Nephron (organoid): ENCODE data around the gene TP63.

Experiments
- H3K27ac Mint-ChIP-seq, 3 experiments: 2 replicates each; pipeline ENCODE4 v1.8.0; 2020; ENCODE audit warnings: mixed read lengths in 3 of 3, mild to moderate bottlenecking in 2 of 3, moderate library complexity in 1 of 3
- H3K27me3 Mint-ChIP-seq: 2 replicates; pipeline ENCODE4 v1.8.0; 2021; ENCODE audit warnings: low read depth, mild to moderate bottlenecking, moderate library complexity, mixed read lengths
- H3K36me3 Mint-ChIP-seq: 2 replicates; pipeline ENCODE4 v1.8.0; 2020; ENCODE audit warnings: low read depth, mixed read lengths
- H3K4me1 Mint-ChIP-seq: 2 replicates; pipeline ENCODE4 v1.8.0; 2020; ENCODE audit warnings: mixed read lengths
- H3K4me3 Mint-ChIP-seq, 3 experiments: 2 replicates each; pipeline ENCODE4 v1.8.0; 2020; ENCODE audit warnings: mild to moderate bottlenecking in 3 of 3, mixed read lengths in 3 of 3, moderate library complexity in 2 of 3
- H3K9me3 Mint-ChIP-seq: 2 replicates; pipeline ENCODE4 v1.8.0; 2020; ENCODE audit warnings: mixed read lengths
- CTCF ChIP-seq, 3 experiments: fragments of 200-600 bp; sonication (generic); IDR thresholded peaks; one replicate each; pipeline ENCODE4 v1.5.0; 2021; ENCODE audit warnings: antibody characterized with exemption in 3 of 3; ENCODE audit not compliant: unreplicated experiment in 3 of 3

The TP63 gene

GRCh38 chr3:189621948-189622603 is 9.1 kb upstream of the TP63 start:
- no peaks in the 10 kb centered on the region for H3K9me3 Mint-ChIP-seq
- H3K27ac Mint-ChIP-seq, result no peak overlapping the region
- H3K36me3 Mint-ChIP-seq, result no peaks in the 10 kb centered on the region
- no peaks in the 10 kb centered on the region for H3K27me3 Mint-ChIP-seq
- TF ChIP-seq CTCF (IDR thresholded peaks at IDR 0.05; ENCODE audit: unreplicated experiment in 3 of 3), result no peak
- no peak overlapping the region for H3K4me3 Mint-ChIP-seq
- H3K4me1 Mint-ChIP-seq, result peaks cover 43% of the 10 kb centered on the region

GRCh38 chr3:189622629-189623028 is 8.6 kb upstream of the TP63 start:
- H3K4me1 Mint-ChIP-seq, result peaks cover 45% of the 10 kb centered on the region
- TF ChIP-seq CTCF (IDR thresholded peaks at IDR 0.05; ENCODE audit: unreplicated experiment in 3 of 3), result no peak
- no peaks in the 10 kb centered on the region for H3K27me3 Mint-ChIP-seq
- H3K9me3 Mint-ChIP-seq, result no peaks in the 10 kb centered on the region
- no peak overlapping the region for H3K4me3 Mint-ChIP-seq
- no peak overlapping the region for H3K27ac Mint-ChIP-seq
- H3K36me3 Mint-ChIP-seq, result no peaks in the 10 kb centered on the region

GRCh38 chr3:189624130-189624529 is 7.1 kb upstream of the TP63 start:
- H3K27ac Mint-ChIP-seq, result no peak overlapping the region
- H3K4me1 Mint-ChIP-seq, result peaks cover 55% of the 10 kb centered on the region
- no peaks in the 10 kb centered on the region for H3K27me3 Mint-ChIP-seq
- no peaks in the 10 kb centered on the region for H3K9me3 Mint-ChIP-seq
- no peak overlapping the region for H3K4me3 Mint-ChIP-seq
- no peak for TF ChIP-seq CTCF (IDR thresholded peaks at IDR 0.05; ENCODE audit: unreplicated experiment in 3 of 3)
- H3K36me3 Mint-ChIP-seq, result no peaks in the 10 kb centered on the region

- Mint-ChIP-seq H3K27ac (no peak overlapping the region), H3K4me3 (no peak overlapping the region), H3K9me3 (no peaks in the 10 kb centered on the region), H3K36me3 (no peaks in the 10 kb centered on the region), H3K4me1 (peaks cover 58% of the 10 kb centered on the region), H3K27me3 (no peaks in the 10 kb centered on the region)
- TF ChIP-seq CTCF (IDR thresholded peaks at IDR 0.05; ENCODE audit: unreplicated experiment in 3 of 3), result no peak
These were observed 6.1 kb upstream of the TP63 start for GRCh38 chr3:189625071-189625470.

GRCh38 chr3:189625572-189625971 is 5.6 kb upstream of the TP63 start:
- peak overlapping the region in 2 of 3 experiments; percentile 31 to 77 for H3K27ac Mint-ChIP-seq
- no peak overlapping the region for H3K4me3 Mint-ChIP-seq
- peaks cover 61% of the 10 kb centered on the region for H3K4me1 Mint-ChIP-seq
- H3K36me3 Mint-ChIP-seq, result no peaks in the 10 kb centered on the region
- H3K9me3 Mint-ChIP-seq, result no peaks in the 10 kb centered on the region
- H3K27me3 Mint-ChIP-seq, result no peaks in the 10 kb centered on the region
- TF ChIP-seq CTCF (IDR thresholded peaks at IDR 0.05; ENCODE audit: unreplicated experiment in 3 of 3), result no peak

- Mint-ChIP-seq H3K27ac (peak overlapping the region in 2 of 3 experiments; percentile 31 to 77), H3K9me3 (no peaks in the 10 kb centered on the region), H3K27me3 (no peaks in the 10 kb centered on the region), H3K4me3 (no peak overlapping the region), H3K4me1 (peaks cover 61% of the 10 kb centered on the region), H3K36me3 (no peaks in the 10 kb centered on the region)
- no peak for TF ChIP-seq CTCF (IDR thresholded peaks at IDR 0.05; ENCODE audit: unreplicated experiment in 3 of 3)
These were observed 4.9 kb upstream of the TP63 start for GRCh38 chr3:189626286-189626685.
